Prostate gland (tissue), 2 donors: ENCODE results near the gene SIDT2.

Experiments
- POLR2A ChIP-seq: fragments of 450-650 bp; IDR thresholded peaks from one replicate; pipeline ENCODE4 v1.6.1; 2016; ENCODE audit warnings: antibody characterized with exemption, mild to moderate bottlenecking
- POLR2AphosphoS5 ChIP-seq: sonication (generic); formaldehyde crosslinking; IDR thresholded peaks from one replicate; pipeline ENCODE4 v1.6.1; 2017; ENCODE audit warnings: antibody characterized with exemption
- TF ChIP-seq, protein P1 (sequence below), 4 experiments: fragments of 200-600 bp in 2 of 4; fragments of 450-650 bp in 2 of 4; sonication (generic) in 2 of 4; IDR thresholded peaks; 1 replicate in 3 of 4; 2 replicates in 1 of 4; pipeline ENCODE4 v1.5.1; 2016 to 2019; ENCODE audit warnings: antibody characterized with exemption in 4 of 4, mild to moderate bottlenecking in 2 of 4, moderate library complexity in 2 of 4

DNA sequence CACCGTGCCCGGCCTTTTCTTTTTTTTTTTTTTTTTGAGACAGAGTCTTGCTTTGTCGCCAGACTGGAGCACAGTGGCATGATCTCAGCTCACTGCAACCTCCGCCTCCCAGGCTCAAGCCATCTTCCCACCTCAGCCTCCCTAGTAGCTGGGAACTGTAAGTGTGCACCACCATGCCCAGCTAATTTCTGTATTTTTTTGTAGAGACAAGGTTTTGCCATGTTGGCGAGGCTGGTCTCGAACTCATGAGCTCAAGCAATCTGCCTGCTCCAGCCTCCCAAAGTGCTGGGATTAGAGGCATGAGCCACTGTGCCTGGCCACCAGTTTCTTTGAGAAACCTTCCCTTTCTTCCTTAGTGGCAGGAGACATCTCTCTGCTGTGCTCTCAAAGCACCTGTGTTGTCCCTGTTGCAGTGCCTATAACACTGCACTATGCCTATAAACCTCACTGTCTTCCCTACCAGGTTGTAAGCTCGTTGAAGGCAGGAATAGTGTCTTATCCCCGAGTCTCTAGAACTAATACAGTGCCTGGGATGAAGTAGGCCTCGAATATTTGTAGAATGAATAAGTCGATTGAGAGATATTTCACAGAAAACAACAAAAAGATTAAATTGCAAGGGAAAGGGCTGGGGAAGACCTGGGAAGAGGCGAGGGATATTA lies 34.3 kb downstream of the SIDT2 start:
- TF ChIP-seq, protein P1, sequence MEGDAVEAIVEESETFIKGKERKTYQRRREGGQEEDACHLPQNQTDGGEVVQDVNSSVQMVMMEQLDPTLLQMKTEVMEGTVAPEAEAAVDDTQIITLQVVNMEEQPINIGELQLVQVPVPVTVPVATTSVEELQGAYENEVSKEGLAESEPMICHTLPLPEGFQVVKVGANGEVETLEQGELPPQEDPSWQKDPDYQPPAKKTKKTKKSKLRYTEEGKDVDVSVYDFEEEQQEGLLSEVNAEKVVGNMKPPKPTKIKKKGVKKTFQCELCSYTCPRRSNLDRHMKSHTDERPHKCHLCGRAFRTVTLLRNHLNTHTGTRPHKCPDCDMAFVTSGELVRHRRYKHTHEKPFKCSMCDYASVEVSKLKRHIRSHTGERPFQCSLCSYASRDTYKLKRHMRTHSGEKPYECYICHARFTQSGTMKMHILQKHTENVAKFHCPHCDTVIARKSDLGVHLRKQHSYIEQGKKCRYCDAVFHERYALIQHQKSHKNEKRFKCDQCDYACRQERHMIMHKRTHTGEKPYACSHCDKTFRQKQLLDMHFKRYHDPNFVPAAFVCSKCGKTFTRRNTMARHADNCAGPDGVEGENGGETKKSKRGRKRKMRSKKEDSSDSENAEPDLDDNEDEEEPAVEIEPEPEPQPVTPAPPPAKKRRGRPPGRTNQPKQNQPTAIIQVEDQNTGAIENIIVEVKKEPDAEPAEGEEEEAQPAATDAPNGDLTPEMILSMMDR (IDR thresholded peaks at IDR 0.05) = no peak
- TF ChIP-seq POLR2A (no peak), POLR2AphosphoS5 (no peak)
